ENCODE measurements around the gene HIGD1A. TPM values are rescaled to one million over a fixed set of nuclear protein-coding genes. Genes with fewer than 3 reads are reported as not detected.

HIGD1A gene
- total and polyA plus RNA-seq, 8 donors = 14.6 to 56.6 (median 29.0) TPM

DNA sequence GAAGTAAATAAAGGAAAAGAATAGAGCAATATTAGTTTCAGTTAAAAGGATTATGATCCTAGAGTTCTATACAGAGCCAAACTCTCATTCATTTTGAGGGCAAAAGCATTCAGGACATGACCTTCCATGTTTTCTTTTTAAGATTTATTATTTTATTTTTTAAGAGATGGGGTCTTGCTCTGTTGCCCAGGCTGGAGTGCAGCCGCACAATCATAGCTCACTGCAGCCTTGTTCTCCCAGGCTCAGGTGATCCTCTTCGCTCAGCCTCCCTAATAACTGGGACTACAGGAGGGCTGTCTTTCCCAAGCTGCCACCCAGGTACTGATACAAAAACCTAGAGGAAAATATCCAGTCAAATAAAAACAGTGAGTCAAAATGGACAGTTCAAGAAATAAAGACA is 17.7 kb downstream of the HIGD1A start:
- Histone ChIP-seq H3K36me3 (peaks cover 0 to 7% (median 0%) of the 10 kb centered on the region in 3 donors), H3K9me3 (no peaks in the 10 kb centered on the region), H3K27ac (no peak overlapping the region), H3K4me3 (no peak overlapping the region), H3K4me1 (no peaks in the 10 kb centered on the region), H3K27me3 (no peaks in the 10 kb centered on the region)
- no peak for DNase-seq
- intact Hi-C loops (cut with DNase I) = no loop called here
- FAIRE-seq = no peak
- WGBS, 2 donors = 98 to 100% methylated on average over 2 of the region's 2 CpGs
- TF ChIP-seq, protein P1, sequence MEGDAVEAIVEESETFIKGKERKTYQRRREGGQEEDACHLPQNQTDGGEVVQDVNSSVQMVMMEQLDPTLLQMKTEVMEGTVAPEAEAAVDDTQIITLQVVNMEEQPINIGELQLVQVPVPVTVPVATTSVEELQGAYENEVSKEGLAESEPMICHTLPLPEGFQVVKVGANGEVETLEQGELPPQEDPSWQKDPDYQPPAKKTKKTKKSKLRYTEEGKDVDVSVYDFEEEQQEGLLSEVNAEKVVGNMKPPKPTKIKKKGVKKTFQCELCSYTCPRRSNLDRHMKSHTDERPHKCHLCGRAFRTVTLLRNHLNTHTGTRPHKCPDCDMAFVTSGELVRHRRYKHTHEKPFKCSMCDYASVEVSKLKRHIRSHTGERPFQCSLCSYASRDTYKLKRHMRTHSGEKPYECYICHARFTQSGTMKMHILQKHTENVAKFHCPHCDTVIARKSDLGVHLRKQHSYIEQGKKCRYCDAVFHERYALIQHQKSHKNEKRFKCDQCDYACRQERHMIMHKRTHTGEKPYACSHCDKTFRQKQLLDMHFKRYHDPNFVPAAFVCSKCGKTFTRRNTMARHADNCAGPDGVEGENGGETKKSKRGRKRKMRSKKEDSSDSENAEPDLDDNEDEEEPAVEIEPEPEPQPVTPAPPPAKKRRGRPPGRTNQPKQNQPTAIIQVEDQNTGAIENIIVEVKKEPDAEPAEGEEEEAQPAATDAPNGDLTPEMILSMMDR (IDR thresholded peaks at IDR 0.05) = no peak
- ATAC-seq = no peak

DNA sequence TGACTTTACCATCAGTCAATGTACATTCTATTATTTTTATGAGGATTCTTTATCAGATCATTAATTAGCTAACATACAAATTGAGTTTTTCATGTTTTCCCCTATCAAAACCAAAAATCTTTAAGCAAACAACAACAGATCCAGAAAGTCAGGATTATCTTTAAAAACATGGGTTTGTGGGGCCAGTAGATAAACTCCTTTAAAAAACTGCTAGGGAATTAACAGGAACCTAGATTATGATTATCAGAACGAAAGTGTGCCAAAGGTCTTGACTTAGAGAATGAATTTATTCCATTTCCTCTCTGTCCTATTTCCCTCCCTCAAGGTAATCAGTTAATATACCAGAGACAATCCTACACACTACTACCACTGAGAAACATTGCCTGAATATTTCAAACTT is 18.1 kb downstream of the HIGD1A start:
- Histone ChIP-seq H3K9me3 (no peaks in the 10 kb centered on the region), H3K27ac (no peak overlapping the region), H3K36me3 (peaks cover 0 to 6% (median 0%) of the 10 kb centered on the region in 3 donors), H3K27me3 (no peaks in the 10 kb centered on the region), H3K4me1 (no peaks in the 10 kb centered on the region), H3K4me3 (no peak overlapping the region)
- no peak for ATAC-seq
- DNase-seq = no peak
- 20 to 24% methylated on average over 1 of the region's 1 CpG for WGBS, 2 donors
- intact Hi-C loops (cut with DNase I) = no loop called here
- TF ChIP-seq, protein P1 (IDR thresholded peaks at IDR 0.05) = no peak
- no peak for FAIRE-seq

DNA sequence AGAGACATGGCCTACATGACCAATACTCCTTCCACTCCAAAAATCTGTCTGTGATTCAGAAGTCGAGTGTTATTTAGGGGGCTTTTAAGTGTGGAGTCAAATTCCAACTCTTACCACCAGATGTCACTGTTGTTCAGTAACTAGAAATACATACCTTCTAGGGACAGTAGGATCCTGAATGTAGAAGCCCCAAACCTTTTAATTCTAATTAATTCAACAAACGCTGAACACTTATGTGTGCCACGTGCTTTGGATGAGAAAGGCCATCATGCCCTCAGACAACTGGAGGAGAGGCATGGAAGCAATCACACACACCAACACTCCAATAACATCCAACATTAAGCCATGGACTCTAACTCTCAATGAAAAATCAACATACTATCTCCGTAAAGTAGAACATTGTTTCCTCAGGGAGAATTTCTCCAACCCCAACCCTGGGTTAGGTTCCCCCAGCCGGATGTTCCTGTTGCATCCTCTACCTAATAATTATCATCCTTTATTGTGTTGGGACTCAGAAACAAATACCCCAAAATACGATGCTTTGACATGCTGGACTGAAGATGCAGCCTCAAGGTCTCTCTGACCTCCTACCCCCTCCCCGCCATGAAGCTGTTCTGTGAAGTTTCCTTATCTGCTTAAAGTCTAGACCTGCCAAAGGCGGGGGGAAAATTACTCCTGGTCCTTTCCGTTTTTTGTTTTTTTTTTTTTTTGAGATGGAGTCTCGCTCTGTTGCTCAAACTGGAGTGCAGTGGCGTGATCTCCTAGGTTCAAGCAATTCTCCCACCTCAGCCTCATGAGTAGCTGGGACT is 23.2 kb downstream of the HIGD1A start:
- intact Hi-C loops (cut with DNase I) = loop anchor here in 2 of 3 donors (5.0 kb wide), 2 partner anchors 51 to 61 kb away; no protein-coding TSS in a partner anchor
- FAIRE-seq = peak; percentile 41
- no peak for DNase-seq
- TF ChIP-seq, protein P1 (IDR thresholded peaks at IDR 0.05) = peak; percentile 66 to 77 (median 70)
- Histone ChIP-seq H3K9me3 (no peaks in the 10 kb centered on the region), H3K27me3 (no peaks in the 10 kb centered on the region), H3K36me3 (no peaks in the 10 kb centered on the region), H3K27ac (peak overlapping the region in 2 of 4 donors; percentile 17 to 64), H3K4me3 (no peak overlapping the region), H3K4me1 (no peaks in the 10 kb centered on the region)
- peak; percentile 67 to 85 (median 81) for ATAC-seq
- 54 to 56% methylated on average over 11 of the region's 11 CpGs for WGBS, 2 donors

DNA sequence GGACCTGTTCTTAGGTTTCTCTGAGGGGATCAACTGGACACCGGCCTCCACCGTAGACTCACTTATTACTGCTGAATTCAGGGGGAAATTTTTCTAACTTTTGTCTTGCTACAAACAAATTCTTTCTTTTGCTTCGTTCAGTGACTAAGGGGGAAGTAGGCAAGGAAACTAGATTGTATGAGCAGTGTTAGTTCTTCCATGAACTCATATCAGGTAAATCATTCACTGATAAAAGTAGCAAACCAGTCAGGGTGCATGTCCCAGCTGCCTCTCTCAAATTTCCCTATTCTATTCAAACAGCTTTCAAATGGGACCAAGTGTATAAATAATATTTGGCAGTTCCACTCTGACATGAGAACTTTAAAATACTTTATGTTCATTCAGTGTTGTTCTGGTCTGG is 23.9 kb downstream of the HIGD1A start:
- intact Hi-C loops (cut with DNase I) = loop anchor here in 2 of 3 donors (5.0 kb wide), 2 partner anchors 52 to 62 kb away; no protein-coding TSS in a partner anchor
- TF ChIP-seq, protein P1 (IDR thresholded peaks at IDR 0.05) = no peak
- no peaks in the 10 kb centered on the region for H3K27me3 ChIP-seq
- no peak overlapping the region for H3K4me3 ChIP-seq
- peak overlapping the region in 3 of 4 donors; percentile 17 to 64 (median 18) for H3K27ac ChIP-seq
- H3K4me1 ChIP-seq = no peaks in the 10 kb centered on the region
- H3K9me3 ChIP-seq = no peaks in the 10 kb centered on the region
- no peak for DNase-seq
- H3K36me3 ChIP-seq = no peaks in the 10 kb centered on the region
- WGBS, 2 donors = 43 to 56% methylated on average over 3 of the region's 3 CpGs
- FAIRE-seq = no peak
- ATAC-seq = peak; percentile 55 to 79 (median 71)

DNA sequence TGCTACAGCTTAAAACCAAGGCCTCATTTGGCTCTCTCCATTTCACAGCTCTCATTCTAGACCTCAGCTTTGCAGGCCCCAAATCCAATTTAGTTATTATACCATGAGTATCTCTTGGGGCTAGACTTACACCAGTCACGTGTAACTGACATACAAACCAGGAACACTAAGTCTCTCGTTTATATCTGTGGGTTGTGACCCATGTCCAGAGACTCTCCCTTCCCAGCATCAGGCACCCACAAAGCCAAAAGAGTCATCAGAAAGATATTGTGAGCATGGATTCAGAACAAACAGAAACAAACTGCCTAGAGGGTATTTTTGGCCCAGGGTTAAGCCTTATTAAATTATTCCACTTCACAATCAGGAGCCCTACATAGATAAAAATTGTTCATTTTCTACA is 25.6 kb downstream of the HIGD1A start:
- no peak for DNase-seq
- peak in 1 of 4 donors; percentile 40 for ATAC-seq
- TF ChIP-seq, protein P1 (IDR thresholded peaks at IDR 0.05) = no peak
- no peaks in the 10 kb centered on the region for H3K9me3 ChIP-seq
- no peaks in the 10 kb centered on the region for H3K27me3 ChIP-seq
- FAIRE-seq = no peak
- H3K36me3 ChIP-seq = no peaks in the 10 kb centered on the region
- 82% methylated on average over 2 of the region's 2 CpGs for WGBS, 2 donors
- H3K27ac ChIP-seq = peak overlapping the region in 1 of 4 donors; percentile 1
- H3K4me3 ChIP-seq = no peak overlapping the region
- intact Hi-C loops (cut with DNase I) = loop anchor here in 1 of 3 donors (10.0 kb wide), 1 partner anchor 106 kb away; no protein-coding TSS in a partner anchor
- H3K4me1 ChIP-seq = no peaks in the 10 kb centered on the region
